B cell (primary cell): ENCODE measurements around the gene ETS1. TPM values are rescaled to one million over a fixed set of nuclear protein-coding genes. Genes with fewer than 3 reads are reported as not detected.

ENCODE experiments used
- ATAC-seq: fragments of 200-7000 bp; cut with Tn5 transposase; one replicate; pipeline ENCODE4 v1.10.0; 2021; ENCODE audit warnings: low read depth, mild to moderate bottlenecking, moderate number of reproducible peaks, moderate library complexity
- CTCF ChIA-PET: fragments of 350-600 bp; sonication (Branson Sonifier 250); formaldehyde crosslinking; loops from one replicate; lab custom pipeline; 2021; ENCODE audit warnings: antibody characterized with exemption, inconsistent platforms; lab: Charles Lee
- POLR2A ChIA-PET: fragments of 350-600 bp; sonication (Branson Sonifier 250); formaldehyde crosslinking; loops from one replicate; lab custom pipeline; 2021; ENCODE audit warnings: antibody characterized with exemption; lab: Charles Lee
- DNase-seq: peaks from one replicate; pipeline ENCODE4 v3.0.0; 2013
- H2AFZ ChIP-seq: 2 replicates; pipeline ENCODE4 v1.6.1; 2012; ENCODE audit warnings: mild to moderate bottlenecking, low read depth, low read length; ENCODE audit not compliant: insufficient read depth, poor library complexity, severe bottlenecking
- H3K27ac ChIP-seq, 2 donors: 1 replicate in 1 of 2; 2 replicates in 1 of 2; pipeline ENCODE4 v1.5.1; 2012 to 2013; ENCODE audit warnings: low read length in 2 of 2, mild to moderate bottlenecking in 2 of 2, moderate library complexity in 1 of 2
- H3K27me3 ChIP-seq, 4 experiments: fragments of 200-600 bp in 1 of 4; sonication (generic) in 1 of 4; replicated peaks in 1 of 4; 1 replicate in 2 of 4; 2 replicates in 2 of 4; pipeline versions ENCODE4 v1.6.1 to v1.7.0; 2013 to 2016; ENCODE audit warnings: low read length in 3 of 4, mild to moderate bottlenecking in 2 of 4, mixed read lengths in 1 of 4, moderate library complexity in 1 of 4; ENCODE audit not compliant: insufficient read depth in 4 of 4, control insufficient read depth in 3 of 4; ENCODE audit errors: control extremely low read depth in 1 of 4
- H3K36me3 ChIP-seq, 2 experiments: replicated peaks in 1 of 2; 1 replicate in 1 of 2; 2 replicates in 1 of 2; pipeline versions ENCODE4 v1.6.1 to v1.7.1; 2013; ENCODE audit warnings: low read length in 1 of 2; ENCODE audit not compliant: insufficient read depth in 2 of 2, control insufficient read depth in 1 of 2; ENCODE audit errors: control extremely low read depth in 1 of 2, extremely low read depth in 1 of 2
- H3K4me1 ChIP-seq, 2 donors: fragments of 200-600 bp in 1 of 2; sonication (generic) in 1 of 2; 1 replicate in 1 of 2; 2 replicates in 1 of 2; pipeline versions ENCODE4 v1.5.1 to v1.6.1; 2013 to 2017; ENCODE audit warnings: low read length in 2 of 2; ENCODE audit not compliant: control insufficient read depth in 2 of 2, insufficient read depth in 2 of 2
- H3K4me2 ChIP-seq: replicated peaks from 2 replicates; pipeline ENCODE3; 2012; ENCODE audit warnings: mild to moderate bottlenecking, low read depth, low read length; ENCODE audit not compliant: poor library complexity, severe bottlenecking
- H3K4me3 ChIP-seq, 5 experiments: fragments of 200-600 bp in 1 of 5; sonication (generic) in 1 of 5; 1 replicate in 3 of 5; 2 replicates in 2 of 5; pipeline versions ENCODE4 v1.5.1 to v1.7.0; 2011 to 2016; ENCODE audit warnings: low read length in 4 of 5, mild to moderate bottlenecking in 4 of 5, low read depth in 2 of 5, control low read depth in 1 of 5, moderate library complexity in 1 of 5; ENCODE audit not compliant: insufficient read depth in 1 of 5; ENCODE audit errors: control extremely low read depth in 1 of 5, extremely low read depth in 1 of 5
- H3K79me2 ChIP-seq: fragments of 200-600 bp; sonication (generic); one replicate; pipeline ENCODE4 v1.6.0; 2016; ENCODE audit warnings: low read length; ENCODE audit not compliant: control insufficient read depth, insufficient read depth
- H3K9ac ChIP-seq: fragments of 200-600 bp; sonication (generic); 2 replicates; pipeline ENCODE4 v1.6.1; 2017; ENCODE audit warnings: mild to moderate bottlenecking, low read length, moderate library complexity
- H3K9me3 ChIP-seq, 3 donors: one replicate each; pipeline versions ENCODE4 v1.6.1 to v1.7.1; 2013; ENCODE audit warnings: low read length in 2 of 3; ENCODE audit not compliant: control insufficient read depth in 2 of 3, insufficient read depth in 1 of 3; ENCODE audit errors: control extremely low read depth in 1 of 3
- H4K20me1 ChIP-seq: 2 replicates; pipeline ENCODE4 v1.6.0; 2012; ENCODE audit warnings: mild to moderate bottlenecking, low read length; ENCODE audit not compliant: insufficient read depth, control insufficient read depth, poor library complexity, severe bottlenecking
- H3K27ac Mint-ChIP-seq: one replicate; pipeline ENCODE4 v1.8.0; 2021; ENCODE audit warnings: mixed read lengths
- H3K27me3 Mint-ChIP-seq: one replicate; pipeline ENCODE4 v1.8.0; 2021; ENCODE audit warnings: mixed read lengths
- H3K4me1 Mint-ChIP-seq: one replicate; pipeline ENCODE4 v1.8.0; 2021; ENCODE audit warnings: mixed read lengths
- H3K4me3 Mint-ChIP-seq: one replicate; pipeline ENCODE4 v1.8.0; 2021; ENCODE audit warnings: mixed read lengths
- H3K9me3 Mint-ChIP-seq: one replicate; pipeline ENCODE4 v1.8.0; 2022; ENCODE audit warnings: mixed read lengths; ENCODE audit not compliant: insufficient read depth
- EZH2 ChIP-seq: IDR thresholded peaks from 2 replicates; pipeline ENCODE4 v1.6.1; 2012; ENCODE audit warnings: borderline replicate concordance, low read depth, mild to moderate bottlenecking, moderate library complexity, low read length; ENCODE audit not compliant: insufficient read depth, poor library complexity, severe bottlenecking
- WGBS: methylation state at CpG from one replicate; pipeline ENCODE4 v1.1.5; 2013; ENCODE audit warnings: missing lambda C conversion rate; ENCODE audit not compliant: insufficient coverage; 5-methylcytosine and 5-hydroxymethylcytosine counted together
- intact Hi-C: fragments of 100-400 bp; cut with micrococcal nuclease; formaldehyde crosslinking; loops from one replicate; pipeline ENCODE4 v1.10.0; 2022
- polyA plus RNA-seq: library from polyadenylated mRNA; depleted of rRNA; stranded (reverse); fragments of >200 nt; gene quantifications from 2 replicates; pipeline ENCODE4 v1.2.3, GENCODE V29; 2012
- total RNA-seq, 2 donors: library from RNA; stranded (reverse); fragments of 120-200 nt in 1 of 2; gene quantifications; 1 replicate in 1 of 2; 2 replicates in 1 of 2; pipeline versions ENCODE4 v1.2.3 to v1.2.4, GENCODE V29; 2013 to 2022
- TF ChIP-seq, protein P1 (sequence below): fragments of 200-600 bp; IDR thresholded peaks from one replicate; pipeline ENCODE4 v1.8.0; 2022; ENCODE audit warnings: antibody characterized with exemption, mild to moderate bottlenecking

ETS1 gene
- total and polyA plus RNA-seq, 2 donors (not counting 1 experiment from before 2014, with no cell fraction given) = 115 to 271 TPM

- H3K4me3 ChIP-seq = no peak overlapping the region
- H3K9me3 Mint-ChIP-seq = no peaks in the 10 kb centered on the region
- peak overlapping the region; percentile 9 for H3K4me2 ChIP-seq
- H3K36me3 ChIP-seq = no peaks in the 10 kb centered on the region
- no peaks in the 10 kb centered on the region for H3K27me3 Mint-ChIP-seq
- ChIA-PET POLR2A (interaction anchor here (1.4 to 15.8 kb wide), 2 partner anchors 13 to 69 kb away, joined by 3 to 305 read pairs; no protein-coding TSS in a partner anchor), CTCF (interaction anchor here (0.8 to 16.6 kb wide), 6 partner anchors 12 to 333 kb away, joined by 3 to 625 read pairs (median 3); no protein-coding TSS in a partner anchor)
- intact Hi-C loops = no loop called here
- no peak for DNase-seq
- no peak for ATAC-seq
- H3K4me1 ChIP-seq = peaks cover 83 to 92% of the 10 kb centered on the region in 2 donors
- WGBS = 95% methylated on average over 14 of the region's 17 CpGs
- H3K79me2 ChIP-seq = peaks cover 36% of the 10 kb centered on the region
- peak overlapping the region; percentile 80 for H3K27ac Mint-ChIP-seq
- TF ChIP-seq, protein P1, sequence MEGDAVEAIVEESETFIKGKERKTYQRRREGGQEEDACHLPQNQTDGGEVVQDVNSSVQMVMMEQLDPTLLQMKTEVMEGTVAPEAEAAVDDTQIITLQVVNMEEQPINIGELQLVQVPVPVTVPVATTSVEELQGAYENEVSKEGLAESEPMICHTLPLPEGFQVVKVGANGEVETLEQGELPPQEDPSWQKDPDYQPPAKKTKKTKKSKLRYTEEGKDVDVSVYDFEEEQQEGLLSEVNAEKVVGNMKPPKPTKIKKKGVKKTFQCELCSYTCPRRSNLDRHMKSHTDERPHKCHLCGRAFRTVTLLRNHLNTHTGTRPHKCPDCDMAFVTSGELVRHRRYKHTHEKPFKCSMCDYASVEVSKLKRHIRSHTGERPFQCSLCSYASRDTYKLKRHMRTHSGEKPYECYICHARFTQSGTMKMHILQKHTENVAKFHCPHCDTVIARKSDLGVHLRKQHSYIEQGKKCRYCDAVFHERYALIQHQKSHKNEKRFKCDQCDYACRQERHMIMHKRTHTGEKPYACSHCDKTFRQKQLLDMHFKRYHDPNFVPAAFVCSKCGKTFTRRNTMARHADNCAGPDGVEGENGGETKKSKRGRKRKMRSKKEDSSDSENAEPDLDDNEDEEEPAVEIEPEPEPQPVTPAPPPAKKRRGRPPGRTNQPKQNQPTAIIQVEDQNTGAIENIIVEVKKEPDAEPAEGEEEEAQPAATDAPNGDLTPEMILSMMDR = no peak
- no peak for TF ChIP-seq EZH2
- H2AFZ ChIP-seq = no peak overlapping the region
- H3K27ac ChIP-seq = peak overlapping the region in 1 of 2 donors; percentile 90
- H3K27me3 ChIP-seq = no peaks in the 10 kb centered on the region
- H3K4me3 Mint-ChIP-seq = no peak overlapping the region
- no peaks in the 10 kb centered on the region for H3K9me3 ChIP-seq
- peaks cover 95% of the 10 kb centered on the region for H3K4me1 Mint-ChIP-seq
- no peak overlapping the region for H3K9ac ChIP-seq
- H4K20me1 ChIP-seq = no peaks in the 10 kb centered on the region
Observed at GRCh38 chr11:128621601-128622501, 34.5 kb upstream of the ETS1 start.
